CD4-positive, alpha-beta T cell treated with Interleukin-6 at 100 ng/mL for 8 hours (primary cell): ENCODE data around the gene FZR1.
"Not testable (repeated sequence)": the region's sequence is repeated elsewhere in the genome, so short reads cannot be mapped to it uniquely, and the experiment has no call there.

Source experiments
- DNase-seq: peaks from one replicate; pipeline ENCODE4 v3.0.0-alpha.2; 2020; ENCODE audit warnings: mixed read lengths, low spot score

The FZR1 gene

DNA sequence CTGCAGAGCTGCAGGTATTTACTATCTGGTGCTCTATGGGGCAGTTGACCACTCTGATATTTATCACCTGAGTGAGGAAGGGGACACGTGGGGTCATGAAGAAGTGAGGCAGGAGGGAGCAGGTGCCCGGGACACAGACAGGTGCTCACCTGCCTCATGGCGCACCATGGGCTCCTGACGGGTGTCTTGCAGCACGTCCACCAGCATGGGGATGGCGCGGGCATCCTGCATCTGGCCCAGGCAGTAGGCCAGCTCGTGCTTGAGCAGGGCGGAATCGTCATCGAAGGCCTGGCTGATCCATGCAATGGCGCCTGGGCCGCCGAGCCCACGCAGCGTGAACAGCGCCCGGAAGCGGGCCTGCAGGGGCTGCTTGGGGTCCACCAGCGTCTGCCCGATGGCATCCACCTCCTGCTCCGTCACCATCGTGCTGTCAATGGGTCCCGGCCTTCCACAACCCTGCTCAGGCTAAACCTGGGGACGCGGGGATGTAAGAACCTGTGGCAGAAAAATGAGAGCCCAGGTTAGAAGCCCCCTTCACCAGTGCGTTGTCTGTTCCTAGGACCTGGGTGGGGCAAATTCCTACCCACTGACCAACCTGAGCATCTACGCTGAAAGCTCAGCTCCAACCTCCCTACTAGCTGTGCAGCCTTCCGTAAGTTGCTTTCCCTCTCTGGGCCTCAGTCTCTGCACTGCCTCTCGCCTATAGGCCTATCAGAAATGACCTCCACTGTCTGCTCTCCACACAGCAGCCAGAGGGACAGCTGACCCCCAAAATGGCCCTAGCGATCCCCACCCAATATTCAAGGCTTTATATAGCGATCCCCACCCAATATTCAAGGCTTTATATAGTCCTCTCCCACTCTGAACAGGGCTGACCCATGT is 9.5 kb upstream of the FZR1 start:
- DNase-seq, result no peak

DNA sequence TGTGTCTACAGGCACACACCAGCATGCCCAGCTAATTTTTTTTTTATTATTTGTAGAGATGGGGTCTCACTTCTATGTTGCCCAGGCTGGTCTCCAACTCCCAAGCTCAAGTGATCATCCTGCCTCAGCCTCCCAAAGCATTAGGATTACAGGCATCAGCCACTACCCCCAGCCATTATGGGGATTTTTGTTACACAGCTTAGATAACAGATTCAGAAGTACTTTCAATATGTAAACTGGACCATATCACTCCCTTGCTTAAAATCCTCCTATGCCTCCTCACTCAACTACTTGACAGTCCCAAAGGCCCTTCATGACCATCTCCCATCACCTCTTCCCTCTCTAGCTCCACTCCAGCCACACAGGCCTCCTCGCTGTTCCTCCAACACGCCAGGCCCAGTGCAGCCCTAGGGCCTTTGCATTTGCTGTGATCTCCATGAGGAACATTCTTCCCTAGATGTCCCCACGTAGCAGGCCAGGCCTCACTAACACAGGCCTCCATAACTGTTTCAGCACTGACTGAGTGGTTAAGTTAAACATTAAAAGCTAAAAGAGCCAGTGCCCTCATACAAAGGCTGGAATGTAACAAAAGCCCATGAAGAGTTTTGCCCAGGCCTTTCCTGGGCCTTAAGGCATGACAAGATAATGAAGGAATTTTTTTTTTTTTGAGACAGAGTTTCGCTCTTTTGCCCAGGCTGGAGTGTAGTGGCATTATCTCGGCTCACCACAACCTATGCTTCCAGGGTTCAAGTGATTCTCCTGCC is 8.2 kb upstream of the FZR1 start:
- no peak for DNase-seq

DNA sequence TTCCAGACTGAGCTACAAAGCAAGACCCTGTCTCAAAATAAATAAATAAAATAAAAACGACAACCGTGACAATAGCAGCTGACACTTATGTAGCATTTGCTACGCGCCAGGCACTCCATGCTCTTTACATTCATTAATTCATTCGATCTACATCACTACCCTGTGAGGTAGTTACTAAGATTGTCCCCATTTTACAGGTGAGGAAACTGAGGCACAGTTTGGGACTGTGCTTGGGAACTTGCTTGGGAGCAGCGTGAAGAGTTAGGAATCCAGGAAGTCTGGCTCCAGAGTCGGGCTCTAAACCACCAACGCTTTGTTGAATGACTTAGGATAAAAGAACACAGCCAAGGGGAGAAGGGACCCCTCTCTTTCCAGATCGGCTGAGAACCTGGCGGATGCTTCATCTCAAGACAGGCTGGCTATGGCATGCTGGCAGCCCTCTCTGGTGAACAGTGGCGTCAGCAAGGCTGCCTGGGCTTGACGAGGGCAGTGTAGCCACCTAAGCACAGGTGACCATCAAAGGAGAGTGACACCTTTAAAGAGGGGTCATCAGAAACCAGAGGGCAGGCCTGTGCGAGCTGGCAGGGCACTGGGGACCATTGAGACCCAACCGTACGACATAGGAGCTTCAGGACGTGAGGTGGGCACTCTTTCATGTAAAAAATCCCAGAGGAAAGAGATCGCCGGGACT is 6.2 kb upstream of the FZR1 start:
- no peak for DNase-seq

DNA sequence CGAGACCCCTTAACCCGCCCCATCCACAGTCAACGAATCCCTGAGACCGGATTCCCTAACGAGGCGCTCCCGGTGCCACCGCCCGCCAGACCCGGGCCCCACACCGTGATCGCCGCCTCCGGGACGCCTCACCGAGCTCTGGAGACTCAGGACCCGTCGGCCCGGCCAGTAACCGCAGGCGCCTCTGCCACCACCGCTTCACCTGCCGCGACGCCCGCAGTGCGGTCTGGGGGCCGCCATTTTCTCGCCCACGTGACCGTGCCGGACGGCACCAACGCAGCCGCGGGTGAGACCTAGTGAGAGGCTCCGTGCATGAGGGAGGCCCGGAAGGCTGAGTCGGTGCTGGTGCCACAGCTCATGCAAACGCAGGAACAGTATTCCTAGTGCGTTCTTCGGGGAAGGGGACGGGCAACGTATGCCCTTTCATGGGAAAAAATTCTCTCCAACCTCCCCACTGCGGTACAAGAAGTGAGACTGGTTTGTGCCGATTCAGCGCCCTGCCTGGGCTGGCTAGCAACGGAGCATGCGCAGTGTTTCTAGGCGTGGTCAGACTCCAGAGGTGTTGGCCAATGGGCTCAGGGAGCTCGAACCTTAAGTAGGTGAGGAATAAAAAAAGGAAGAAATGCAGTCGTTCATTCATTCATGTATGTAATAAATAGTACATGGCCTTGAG is 5.5 kb upstream of the FZR1 start, which contains the start of gene DOHH:
Gene DOHH, minus strand, starts transcription at position 246 of the 673 bp plus-strand sequence. CDS start 3,860 bp downstream, outside the sequence.
- peak; percentile 97 for DNase-seq

- DNase-seq, result no peak
Observed at GRCh38 chr19:3501780-3502179, 4.3 kb upstream of the FZR1 start.

- no peak for DNase-seq
Observed at GRCh38 chr19:3503036-3503572, 3.0 kb upstream of the FZR1 start.

DNA sequence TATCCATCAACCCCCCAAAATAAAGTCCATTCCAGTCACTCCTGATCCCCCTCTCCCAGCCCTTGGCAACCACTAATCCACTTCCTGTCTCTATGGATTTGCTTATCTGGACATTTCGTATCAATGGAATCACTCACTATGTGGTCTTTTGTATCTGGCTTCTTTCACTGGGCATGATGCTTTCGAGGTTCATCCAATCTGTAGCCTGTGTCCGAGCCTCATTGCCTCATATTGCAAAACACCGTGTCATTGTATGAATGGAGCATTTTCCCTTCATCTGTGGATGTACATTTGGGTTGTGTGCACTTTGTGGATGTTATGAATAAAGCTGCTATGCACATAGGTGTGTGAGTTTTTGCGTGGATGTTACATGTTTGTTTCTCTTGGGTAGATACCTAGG is 1.4 kb upstream of the FZR1 start:
- DNase-seq, result no peak

DNA sequence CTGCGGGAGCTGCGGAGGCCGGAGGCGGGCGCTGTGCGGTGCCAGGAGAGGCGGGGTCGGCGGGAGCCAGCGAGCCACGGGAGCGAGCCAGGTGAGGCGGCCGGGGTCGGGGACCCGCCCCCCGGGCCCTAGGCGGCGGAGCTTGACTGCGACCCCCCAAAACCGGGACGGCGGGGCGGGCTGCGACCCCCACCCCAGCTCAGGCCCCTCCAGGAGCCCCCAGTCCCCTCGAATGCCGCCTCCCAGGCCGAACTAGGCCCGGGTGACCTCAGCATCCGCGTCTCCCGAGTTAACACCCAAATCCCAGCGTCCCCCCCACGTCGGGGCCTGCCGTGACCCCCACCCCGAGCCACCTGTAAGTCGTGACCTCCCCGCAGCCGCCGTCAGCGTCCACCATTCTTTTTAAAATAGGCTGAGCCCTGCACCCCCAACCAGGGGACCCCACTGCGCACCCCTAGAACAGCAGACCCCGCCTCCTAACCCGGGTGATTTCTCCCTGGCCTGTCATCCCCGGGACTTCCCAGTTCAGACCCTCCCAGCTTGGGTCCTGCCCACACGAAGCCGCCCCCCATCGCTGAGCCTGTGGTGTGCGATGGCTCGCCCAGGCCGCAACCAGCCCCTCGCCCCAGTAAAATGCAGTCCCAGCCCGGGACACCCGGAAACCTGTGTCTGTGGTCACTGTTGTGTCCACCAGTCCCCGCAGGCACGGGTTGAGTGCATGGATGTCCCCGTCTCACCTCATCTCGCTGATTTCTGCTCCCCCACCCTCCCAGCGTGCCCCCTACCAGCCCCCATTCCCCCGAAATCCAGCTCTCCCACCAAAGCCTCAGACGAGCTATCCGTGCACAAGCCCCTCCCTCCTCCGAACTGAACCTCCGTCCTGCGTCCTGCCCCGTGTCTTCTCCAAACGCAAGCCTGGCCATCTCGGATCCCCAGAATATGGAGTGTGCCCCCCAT is 551 bp downstream of the FZR1 start:
- DNase-seq, result peak; percentile 22

DNA sequence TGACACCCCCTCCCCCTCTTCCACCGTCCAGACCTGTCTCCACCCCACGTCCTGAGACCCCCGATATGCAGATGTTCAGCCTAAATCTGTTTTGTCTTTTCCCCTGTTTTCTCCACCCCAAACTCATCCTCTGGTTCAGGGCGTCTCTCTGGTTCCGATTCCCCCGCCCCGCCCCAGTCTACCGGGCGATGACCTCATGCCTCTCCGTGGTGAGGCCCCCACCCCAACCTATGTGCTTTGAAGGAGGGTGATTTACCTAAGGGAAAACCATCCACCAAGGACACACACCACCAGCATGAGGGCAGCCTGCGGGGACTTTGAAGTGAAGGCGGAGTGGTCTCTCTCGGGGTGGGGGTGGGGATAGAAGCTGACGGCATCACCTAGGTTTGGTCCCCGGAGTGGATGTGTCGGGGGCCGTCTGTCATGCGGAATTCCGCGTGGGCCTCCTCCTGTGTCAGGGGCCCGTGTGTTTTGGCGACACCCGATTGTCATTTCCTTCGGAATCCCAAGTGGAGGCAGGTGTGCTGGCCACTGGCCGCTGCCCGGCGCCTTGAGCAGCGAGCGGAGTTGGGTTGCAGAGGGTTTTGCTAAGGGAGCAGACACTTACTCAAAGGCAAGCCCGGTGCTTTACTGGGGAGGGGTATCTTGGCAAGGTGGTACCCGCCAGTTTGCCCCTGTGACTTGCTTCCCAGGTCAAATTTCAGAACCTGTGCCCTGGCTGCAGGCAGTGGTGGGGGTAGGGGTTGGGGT is 1.4 kb downstream of the FZR1 start:
- DNase-seq, result peak; percentile 28

- not testable (repeated sequence) for DNase-seq
Observed at GRCh38 chr19:3508121-3508661, 2.1 kb downstream of the FZR1 start.

DNA sequence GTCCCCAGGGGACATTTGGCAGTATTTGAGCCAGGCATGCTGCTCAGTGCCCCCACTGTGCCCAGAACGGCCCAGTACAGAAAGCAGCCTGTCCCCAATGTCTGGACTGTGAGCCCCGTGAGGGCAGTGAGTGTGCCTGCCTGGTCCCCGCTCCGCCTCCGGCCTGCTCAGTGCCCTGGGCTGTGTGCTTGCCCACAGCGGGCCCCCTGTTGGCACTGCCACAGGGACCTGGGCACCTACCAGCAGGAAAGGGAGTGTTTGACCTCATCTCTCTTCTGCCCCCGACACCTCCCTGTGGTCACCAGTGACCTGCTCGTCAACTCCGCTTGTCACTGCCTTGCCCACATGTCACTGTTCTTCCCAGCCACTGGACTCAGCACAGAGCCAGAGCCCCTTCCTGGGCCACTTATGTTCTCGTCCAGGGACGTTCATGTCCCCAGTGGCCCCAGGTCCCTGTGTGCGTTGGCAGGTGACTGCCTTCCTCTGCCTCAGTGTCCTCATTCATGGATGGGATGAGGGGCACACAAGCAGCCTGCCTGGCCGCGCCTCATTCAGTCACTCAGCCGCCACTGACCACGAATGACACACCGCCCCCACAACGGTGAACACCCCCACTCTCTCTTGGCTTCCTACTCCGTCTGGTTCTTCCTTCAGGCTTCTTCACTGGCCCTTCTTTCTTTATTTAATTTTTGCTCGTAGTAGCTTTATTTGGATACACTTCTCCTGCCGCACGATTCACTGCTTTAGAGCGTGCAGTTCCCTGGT is 2.8 kb downstream of the FZR1 start:
- no peak for DNase-seq

DNA sequence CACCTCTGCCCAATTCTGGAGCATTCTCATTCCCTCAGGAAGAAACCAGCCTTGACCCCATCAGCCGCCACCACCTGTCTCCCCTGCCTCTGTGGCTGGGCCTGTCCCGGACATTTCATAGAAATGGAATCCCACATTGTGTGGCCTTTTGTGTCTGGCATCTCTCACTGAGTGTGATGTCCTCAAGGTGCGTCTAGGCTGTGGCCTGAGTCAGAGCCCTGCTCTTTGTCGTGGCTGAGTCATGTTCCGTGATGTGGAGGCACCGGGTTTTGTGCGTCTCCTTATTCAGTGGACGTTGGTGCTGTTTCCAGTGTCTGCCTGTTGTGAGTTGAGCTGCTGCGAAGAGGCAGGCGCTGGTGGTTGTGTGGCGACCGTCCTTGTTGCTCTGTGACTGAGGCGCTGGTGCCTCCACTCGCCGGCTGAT is 3.5 kb downstream of the FZR1 start:
- DNase-seq, result no peak

DNA sequence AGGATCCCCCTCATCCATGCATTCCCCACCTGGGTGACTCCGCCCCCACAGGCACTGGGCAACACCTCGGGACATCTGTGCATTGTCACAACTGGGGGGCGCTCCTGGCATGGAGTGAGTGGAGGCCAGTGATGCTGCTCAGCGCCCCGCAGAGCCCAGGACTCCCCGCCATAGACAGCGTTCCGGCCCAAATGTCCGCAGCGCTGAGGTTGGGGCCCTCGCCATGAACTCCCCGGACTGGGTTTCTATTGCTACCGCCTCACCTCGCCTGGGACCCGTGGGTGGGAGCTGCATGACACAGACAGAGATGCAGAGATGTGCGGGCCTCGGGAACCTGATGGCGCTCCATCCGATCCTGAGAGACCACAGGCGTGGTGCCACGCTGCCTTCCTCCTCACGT is 4.6 kb downstream of the FZR1 start:
- no peak for DNase-seq

- no peak for DNase-seq
Observed at GRCh38 chr19:3511506-3512251, 5.6 kb downstream of the FZR1 start.

DNA sequence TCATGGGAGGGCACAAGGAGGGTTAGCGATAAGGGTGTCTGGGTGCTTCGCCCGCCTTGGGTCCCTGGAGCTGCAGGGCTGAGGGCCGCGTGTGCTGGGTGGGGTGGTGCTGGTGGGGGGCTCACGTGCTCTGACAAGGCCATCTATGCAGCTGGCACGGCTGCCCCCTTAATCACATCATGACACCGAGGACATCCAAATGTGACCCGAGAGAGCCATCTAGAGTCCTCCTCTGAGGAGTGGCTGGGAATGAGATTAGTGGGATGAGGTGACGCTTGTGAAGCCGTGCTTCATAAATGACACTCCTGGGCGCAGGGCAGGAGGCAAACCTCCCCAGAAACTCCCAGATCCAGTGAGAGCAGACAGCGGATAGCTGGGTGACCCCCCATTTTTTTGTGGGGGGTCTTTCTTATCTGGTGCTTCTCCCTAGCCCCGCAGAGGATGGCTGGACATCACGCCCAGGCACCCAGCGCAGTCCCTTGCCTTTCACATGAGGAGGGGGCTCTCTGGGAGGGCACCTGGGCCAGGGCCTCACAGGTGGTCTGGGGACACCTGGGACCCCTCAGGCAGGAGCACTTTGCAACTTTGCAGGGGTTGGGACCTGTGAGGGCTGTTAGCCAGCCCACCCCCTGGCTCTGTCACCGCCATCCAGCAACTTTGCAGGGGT is 6.6 kb downstream of the FZR1 start:
- no peak for DNase-seq

GRCh38 chr19:3513229-3514140 is 7.4 kb downstream of the FZR1 start:
- DNase-seq, result no peak
